ENCODE data around the gene PDE9A.
A peak's percentile ranks its signal among the peaks of the same experiment; 100 is the strongest.

PDE9A gene

GRCh38 chr21:42734323-42734971, 81.0 kb downstream of the PDE9A start:
- no peaks in the 10 kb centered on the region for H3K36me3 Mint-ChIP-seq (ENCODE audit: insufficient read depth)
- H3K27me3 Mint-ChIP-seq = peaks cover 11% of the 10 kb centered on the region
- H3K4me1 Mint-ChIP-seq = peaks cover 21% of the 10 kb centered on the region
- DNase-seq (ENCODE audit: low spot score in 2 of 2) (no peak), ATAC-seq (replicated peaks; ENCODE audit: extremely low read depth, poor library complexity, severe bottlenecking) (no peak)
- peak overlapping the region; percentile 42 for H3K27ac Mint-ChIP-seq (ENCODE audit: low read depth)
- no peak overlapping the region for H3K4me3 Mint-ChIP-seq
- no peaks in the 10 kb centered on the region for H3K9me3 Mint-ChIP-seq

GRCh38 chr21:42735061-42735460, 81.6 kb downstream of the PDE9A start:
- Mint-ChIP-seq H3K27ac (ENCODE audit: low read depth) (no peak overlapping the region), H3K4me1 (peaks cover 21% of the 10 kb centered on the region), H3K36me3 (ENCODE audit: insufficient read depth) (no peaks in the 10 kb centered on the region), H3K27me3 (peaks cover 8% of the 10 kb centered on the region), H3K4me3 (no peak overlapping the region), H3K9me3 (no peaks in the 10 kb centered on the region)
- ATAC-seq (replicated peaks; ENCODE audit: extremely low read depth, poor library complexity, severe bottlenecking) = no peak
- no peak for DNase-seq (ENCODE audit: low spot score in 2 of 2)

- no peak for DNase-seq (ENCODE audit: low spot score in 2 of 2)
- H3K9me3 Mint-ChIP-seq = no peaks in the 10 kb centered on the region
- no peak overlapping the region for H3K27ac Mint-ChIP-seq (ENCODE audit: low read depth)
- no peaks in the 10 kb centered on the region for H3K36me3 Mint-ChIP-seq (ENCODE audit: insufficient read depth)
- H3K27me3 Mint-ChIP-seq = peaks cover 8% of the 10 kb centered on the region
- no peak for ATAC-seq (replicated peaks; ENCODE audit: extremely low read depth, poor library complexity, severe bottlenecking)
- no peak overlapping the region for H3K4me3 Mint-ChIP-seq
- peaks cover 21% of the 10 kb centered on the region for H3K4me1 Mint-ChIP-seq
Observed at GRCh38 chr21:42735944-42736343, 82.5 kb downstream of the PDE9A start.

- H3K27ac Mint-ChIP-seq (ENCODE audit: low read depth) = no peak overlapping the region
Observed at GRCh38 chr21:42736646-42737350, 83.4 kb downstream of the PDE9A start.

GRCh38 chr21:42737951-42738590, 84.7 kb downstream of the PDE9A start:
- Mint-ChIP-seq H3K9me3 (no peaks in the 10 kb centered on the region), H3K4me3 (peak overlapping the region; percentile 62), H3K27me3 (peaks cover 8% of the 10 kb centered on the region), H3K4me1 (peaks cover 21% of the 10 kb centered on the region), H3K36me3 (ENCODE audit: insufficient read depth) (no peaks in the 10 kb centered on the region), H3K27ac (ENCODE audit: low read depth) (peak overlapping the region; percentile 96)
- peak; percentile 49 for ATAC-seq (replicated peaks; ENCODE audit: extremely low read depth, poor library complexity, severe bottlenecking)
- DNase-seq (ENCODE audit: low spot score in 2 of 2) = no peak

More at GRCh38 chr21:42736646-42737350, 83.4 kb downstream of the PDE9A start:
- DNase-seq (ENCODE audit: low spot score in 2 of 2) (no peak), ATAC-seq (replicated peaks; ENCODE audit: extremely low read depth, poor library complexity, severe bottlenecking) (no peak)
- Mint-ChIP-seq H3K4me3 (no peak overlapping the region), H3K9me3 (no peaks in the 10 kb centered on the region), H3K4me1 (peaks cover 21% of the 10 kb centered on the region), H3K36me3 (ENCODE audit: insufficient read depth) (no peaks in the 10 kb centered on the region), H3K27me3 (peaks cover 8% of the 10 kb centered on the region)

- peaks cover 15% of the 10 kb centered on the region for H3K4me1 Mint-ChIP-seq
- H3K36me3 Mint-ChIP-seq (ENCODE audit: insufficient read depth) = no peaks in the 10 kb centered on the region
- ATAC-seq (replicated peaks; ENCODE audit: extremely low read depth, poor library complexity, severe bottlenecking) = no peak
- peaks cover 8% of the 10 kb centered on the region for H3K27me3 Mint-ChIP-seq
- H3K27ac Mint-ChIP-seq (ENCODE audit: low read depth) = no peak overlapping the region
- peak overlapping the region; percentile 5 for H3K4me3 Mint-ChIP-seq
- no peaks in the 10 kb centered on the region for H3K9me3 Mint-ChIP-seq
- DNase-seq (ENCODE audit: low spot score in 2 of 2) = no peak
Observed at GRCh38 chr21:42739061-42739931, 85.9 kb downstream of the PDE9A start.

DNA sequence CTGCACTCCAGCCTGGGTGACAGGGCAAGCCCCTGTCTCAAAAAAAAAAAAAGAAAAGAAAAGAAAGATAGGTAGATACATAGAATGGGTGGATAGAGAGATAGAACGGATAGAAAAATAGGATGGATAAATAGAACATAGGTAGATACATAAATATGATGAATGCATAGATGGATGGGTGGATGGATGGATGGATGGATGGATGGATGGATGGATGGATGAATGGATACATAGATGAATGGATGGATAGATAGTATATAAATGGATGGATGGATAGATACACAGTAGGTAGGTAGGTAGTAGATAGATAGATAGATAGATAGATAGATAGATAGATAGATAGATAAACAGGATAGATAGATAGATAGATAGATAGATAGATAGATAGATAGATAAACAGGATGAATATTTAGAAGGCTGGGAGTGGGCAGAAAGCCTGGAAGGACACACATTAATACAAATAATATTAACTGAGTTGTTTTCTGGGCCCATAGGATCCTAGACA, 87.0 kb downstream of the PDE9A start:
- no peak for ATAC-seq (replicated peaks; ENCODE audit: extremely low read depth, poor library complexity, severe bottlenecking)
- Mint-ChIP-seq H3K27ac (ENCODE audit: low read depth) (no peak overlapping the region), H3K27me3 (peaks cover 8% of the 10 kb centered on the region), H3K4me1 (peaks cover 11% of the 10 kb centered on the region), H3K36me3 (ENCODE audit: insufficient read depth) (no peaks in the 10 kb centered on the region), H3K4me3 (no peak overlapping the region), H3K9me3 (no peaks in the 10 kb centered on the region)
- DNase-seq (ENCODE audit: low spot score in 2 of 2) = no peak

DNA sequence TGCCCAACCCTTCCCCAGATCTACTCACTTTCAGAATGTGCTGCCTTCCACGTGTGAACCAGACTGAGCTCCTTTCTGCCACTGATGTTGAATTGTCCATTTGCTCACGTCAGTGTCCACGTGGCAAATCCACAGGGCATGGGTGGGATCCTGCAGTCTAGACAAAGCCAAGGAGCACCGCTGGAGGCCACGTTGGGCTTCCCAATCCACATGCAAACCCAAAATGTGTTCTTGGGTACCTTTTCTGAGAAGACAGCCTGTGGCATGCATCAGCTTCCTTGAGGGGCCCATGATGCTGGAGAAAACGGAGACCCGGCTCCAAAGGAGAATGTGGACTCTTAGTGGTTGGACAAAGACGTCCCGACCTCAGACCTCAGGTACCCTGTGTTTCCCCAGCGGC, 87.6 kb downstream of the PDE9A start:
- Mint-ChIP-seq H3K36me3 (ENCODE audit: insufficient read depth) (no peaks in the 10 kb centered on the region), H3K9me3 (no peaks in the 10 kb centered on the region), H3K27ac (ENCODE audit: low read depth) (no peak overlapping the region), H3K27me3 (peaks cover 8% of the 10 kb centered on the region), H3K4me1 (peaks cover 11% of the 10 kb centered on the region), H3K4me3 (no peak overlapping the region)
- DNase-seq (ENCODE audit: low spot score in 2 of 2) (no peak), ATAC-seq (replicated peaks; ENCODE audit: extremely low read depth, poor library complexity, severe bottlenecking) (no peak)

- Mint-ChIP-seq H3K4me1 (peaks cover 14% of the 10 kb centered on the region), H3K27me3 (peaks cover under 1% of the 10 kb centered on the region), H3K27ac (ENCODE audit: low read depth) (no peak overlapping the region), H3K9me3 (no peaks in the 10 kb centered on the region), H3K36me3 (ENCODE audit: insufficient read depth) (peaks cover 2% of the 10 kb centered on the region), H3K4me3 (no peak overlapping the region)
- no peak for DNase-seq (ENCODE audit: low spot score in 2 of 2)
- no peak for ATAC-seq (replicated peaks; ENCODE audit: extremely low read depth, poor library complexity, severe bottlenecking)
Observed at GRCh38 chr21:42744520-42745445, 91.4 kb downstream of the PDE9A start.

DNA sequence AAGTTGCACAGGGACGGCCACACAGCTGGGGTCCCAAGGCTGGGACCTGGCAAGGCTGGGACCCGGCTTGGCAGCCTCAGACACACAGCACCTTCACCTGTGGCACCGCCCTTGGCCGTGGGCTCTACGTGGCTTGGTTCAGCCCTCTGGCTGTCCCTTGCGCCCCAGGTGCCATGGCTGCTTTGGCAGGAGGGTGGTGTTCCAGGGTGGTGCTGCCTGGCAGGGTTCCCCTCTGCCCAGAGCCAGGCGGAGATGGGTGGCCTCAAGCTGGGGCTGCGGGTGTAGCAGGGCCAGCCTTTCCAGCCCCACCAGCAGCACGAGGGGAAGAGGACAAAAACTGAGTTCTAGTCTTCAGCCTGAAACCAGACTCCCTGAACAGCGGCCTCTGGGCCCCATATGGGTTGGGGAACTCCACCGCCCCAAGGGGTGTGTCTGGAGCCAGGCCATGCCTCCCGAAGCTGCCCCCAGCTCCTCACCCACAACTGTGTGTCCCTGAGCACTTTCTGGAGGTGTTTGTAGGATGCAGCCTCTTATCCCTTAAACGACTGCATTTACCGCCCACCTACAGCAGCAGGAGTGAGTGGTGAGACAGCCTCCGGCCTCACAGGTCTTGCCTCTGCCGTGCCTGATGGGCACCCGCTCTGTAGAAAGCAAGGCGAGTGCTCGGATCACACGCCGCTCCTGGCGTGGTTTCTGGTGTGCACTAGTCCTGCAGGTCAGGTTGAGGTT, 92.3 kb downstream of the PDE9A start:
- ATAC-seq (replicated peaks; ENCODE audit: extremely low read depth, poor library complexity, severe bottlenecking) (no peak), DNase-seq (ENCODE audit: low spot score in 2 of 2) (no peak)
- no peaks in the 10 kb centered on the region for H3K27me3 Mint-ChIP-seq
- H3K4me1 Mint-ChIP-seq = peaks cover 14% of the 10 kb centered on the region
- H3K4me3 Mint-ChIP-seq = peak overlapping the region; percentile 64
- H3K27ac Mint-ChIP-seq (ENCODE audit: low read depth) = peak overlapping the region; percentile 89
- no peaks in the 10 kb centered on the region for H3K9me3 Mint-ChIP-seq
- H3K36me3 Mint-ChIP-seq (ENCODE audit: insufficient read depth) = peaks cover 2% of the 10 kb centered on the region

GRCh38 chr21:42746240-42746592, 92.8 kb downstream of the PDE9A start:
- DNase-seq (ENCODE audit: low spot score in 2 of 2) = no peak
- H3K36me3 Mint-ChIP-seq (ENCODE audit: insufficient read depth) = peaks cover 2% of the 10 kb centered on the region
- H3K4me3 Mint-ChIP-seq = peak overlapping the region; percentile 64
- H3K27me3 Mint-ChIP-seq = no peaks in the 10 kb centered on the region
- peak overlapping the region; percentile 89 for H3K27ac Mint-ChIP-seq (ENCODE audit: low read depth)
- ATAC-seq (replicated peaks; ENCODE audit: extremely low read depth, poor library complexity, severe bottlenecking) = no peak
- peaks cover 14% of the 10 kb centered on the region for H3K4me1 Mint-ChIP-seq
- H3K9me3 Mint-ChIP-seq = no peaks in the 10 kb centered on the region
